ENCODE measurements around the gene SRD5A3. TPM values are rescaled to one million over a fixed set of nuclear protein-coding genes. Genes with fewer than 3 reads are reported as not detected.
"Not testable (repeated sequence)": the region's sequence is repeated elsewhere in the genome, so short reads cannot be mapped to it uniquely, and the experiment has no call there.

The SRD5A3 gene
- total and polyA plus RNA-seq, 10 of the 15 experiments (the other 5 are each of a cell fraction or from before 2014, with no cell fraction given): 1.6 to 20.4 (median 6.1) TPM

GRCh38 chr4:55352726-55353125 lies 6.7 kb downstream of the SRD5A3 start:
- ChIA-PET POLR2A (no interaction called here), RAD21 (ENCODE audit: unreplicated experiment) (no interaction called here), SMC1A (ENCODE audit: uncharacterized antibody, unreplicated experiment) (interaction anchor here (1.4 kb wide), 1 partner anchor 20 kb away, joined by 4 read pairs; no protein-coding TSS in a partner anchor), CTCF (no interaction called here)
- no peaks in the 10 kb centered on the region for H3K79me2 ChIP-seq (ENCODE audit: control insufficient read depth, insufficient read depth, low read length)
- no TSS peak for BruUV-seq (replicated peaks)
- TF ChIP-seq LARP7 (IDR thresholded peaks at IDR 0.05) (no peak), STAT1 (conservative IDR thresholded peaks at IDR 0.05) (no peak), USF1 (IDR thresholded peaks at IDR 0.05; ENCODE audit: borderline replicate concordance, extremely low read length, insufficient read depth, low read depth, low read length) (no peak)
- intact Hi-C loops (cut with micrococcal nuclease; ENCODE audit: unreplicated experiment): no loop called here
- H3K9ac ChIP-seq (ENCODE audit: control insufficient read depth, insufficient read depth, low read length): no peak overlapping the region
- H3K4me2 ChIP-seq (ENCODE audit: control insufficient read depth, insufficient read depth): no peak overlapping the region
- H3K9me3 ChIP-seq (replicated peaks; ENCODE audit: control insufficient read depth, insufficient read depth, low read length): no peaks in the 10 kb centered on the region; the same call in 2 of the 3 replicates
- no peaks in the 10 kb centered on the region for H4K20me1 ChIP-seq (ENCODE audit: control insufficient read depth, insufficient read depth)
- no peak overlapping the region for H3K27ac ChIP-seq (ENCODE audit: control insufficient read depth, insufficient read depth)
- ATAC-seq (no peak), FAIRE-seq (no peak), DNase-seq (ENCODE audit: low read depth, low spot score) (no peak)
- in situ Hi-C loops (cut with MboI): no loop called here
- H3K4me1 ChIP-seq (ENCODE audit: control insufficient read depth, insufficient read depth, low read length): no peaks in the 10 kb centered on the region
- WGBS (ENCODE audit: insufficient coverage, insufficient replicate concordance, low lambda C conversion rate, missing lambda C conversion rate): 92% methylated on average over 2 of the region's 2 CpGs
- H3K36me3 ChIP-seq (ENCODE audit: control insufficient read depth in 2 of 2, insufficient read depth in 2 of 2, low read length in 1 of 2): no peaks in the 10 kb centered on the region
- H3K27me3 ChIP-seq (replicated peaks in 1 of 2; ENCODE audit: control insufficient read depth in 2 of 2, insufficient read depth in 2 of 2, low read length in 1 of 2): no peaks in the 10 kb centered on the region
- no peak overlapping the region for H2AFZ ChIP-seq (ENCODE audit: control insufficient read depth, low read depth, low read length)
- no peak overlapping the region for H3K4me3 ChIP-seq

- H3K4me2 ChIP-seq (ENCODE audit: control insufficient read depth, insufficient read depth); POLR2A ChIA-PET; H3K9ac ChIP-seq (ENCODE audit: control insufficient read depth, insufficient read depth, low read length); H3K79me2 ChIP-seq (ENCODE audit: control insufficient read depth, insufficient read depth, low read length); CTCF ChIA-PET; FAIRE-seq; H3K27me3 ChIP-seq (replicated peaks in 1 of 2; ENCODE audit: control insufficient read depth in 2 of 2, insufficient read depth in 2 of 2, low read length in 1 of 2); in situ Hi-C loops (cut with MboI); ATAC-seq; H3K27ac ChIP-seq (ENCODE audit: control insufficient read depth, insufficient read depth); RAD21 ChIA-PET (ENCODE audit: unreplicated experiment); H3K36me3 ChIP-seq (ENCODE audit: control insufficient read depth in 2 of 2, insufficient read depth in 2 of 2, low read length in 1 of 2); H3K4me3 ChIP-seq; DNase-seq (ENCODE audit: low read depth, low spot score); H3K9me3 ChIP-seq (replicated peaks; ENCODE audit: control insufficient read depth, insufficient read depth, low read length); H2AFZ ChIP-seq (ENCODE audit: control insufficient read depth, low read depth, low read length); BruUV-seq (replicated peaks); H3K4me1 ChIP-seq (ENCODE audit: control insufficient read depth, insufficient read depth, low read length); H4K20me1 ChIP-seq (ENCODE audit: control insufficient read depth, insufficient read depth); intact Hi-C loops (cut with micrococcal nuclease; ENCODE audit: unreplicated experiment): not testable (repeated sequence)
- SMC1A ChIA-PET (ENCODE audit: uncharacterized antibody, unreplicated experiment): interaction anchor here (1.0 to 1.4 kb wide), 2 partner anchors 20 to 45 kb away, joined by 3 to 4 read pairs; no protein-coding TSS in a partner anchor
- TF ChIP-seq NFYB (IDR thresholded peaks at IDR 0.05; ENCODE audit: insufficient read depth, low read depth, low read length): peak; percentile 63
- 89% methylated on average over 11 of the region's 13 CpGs for WGBS (ENCODE audit: insufficient coverage, insufficient replicate concordance, low lambda C conversion rate, missing lambda C conversion rate)
These were observed 7.2 kb downstream of the SRD5A3 start for GRCh38 chr4:55353228-55353747.

All from GM12878 (cell line).